ENCODE measurements around the gene CEP162.

DNA sequence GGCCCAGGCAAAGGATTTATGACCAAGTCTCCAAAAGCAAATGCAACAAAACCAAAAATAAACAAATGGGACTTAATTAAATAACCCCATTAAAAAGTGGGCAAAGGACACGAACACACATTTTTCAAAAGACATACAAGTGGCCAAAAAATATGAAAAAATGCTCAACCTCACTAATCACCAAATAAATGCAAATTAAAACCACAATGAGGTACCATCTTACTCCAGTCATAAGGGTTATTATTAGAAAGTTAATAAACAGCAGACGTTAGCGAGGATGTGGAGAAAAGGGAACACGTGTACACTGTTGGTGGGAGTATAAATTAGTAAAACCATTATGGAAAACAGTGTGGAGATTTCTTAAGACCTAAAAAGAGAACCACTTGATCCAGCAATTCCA is 71.1 kb downstream of the CEP162 start:
- TF ChIP-seq, protein P1, sequence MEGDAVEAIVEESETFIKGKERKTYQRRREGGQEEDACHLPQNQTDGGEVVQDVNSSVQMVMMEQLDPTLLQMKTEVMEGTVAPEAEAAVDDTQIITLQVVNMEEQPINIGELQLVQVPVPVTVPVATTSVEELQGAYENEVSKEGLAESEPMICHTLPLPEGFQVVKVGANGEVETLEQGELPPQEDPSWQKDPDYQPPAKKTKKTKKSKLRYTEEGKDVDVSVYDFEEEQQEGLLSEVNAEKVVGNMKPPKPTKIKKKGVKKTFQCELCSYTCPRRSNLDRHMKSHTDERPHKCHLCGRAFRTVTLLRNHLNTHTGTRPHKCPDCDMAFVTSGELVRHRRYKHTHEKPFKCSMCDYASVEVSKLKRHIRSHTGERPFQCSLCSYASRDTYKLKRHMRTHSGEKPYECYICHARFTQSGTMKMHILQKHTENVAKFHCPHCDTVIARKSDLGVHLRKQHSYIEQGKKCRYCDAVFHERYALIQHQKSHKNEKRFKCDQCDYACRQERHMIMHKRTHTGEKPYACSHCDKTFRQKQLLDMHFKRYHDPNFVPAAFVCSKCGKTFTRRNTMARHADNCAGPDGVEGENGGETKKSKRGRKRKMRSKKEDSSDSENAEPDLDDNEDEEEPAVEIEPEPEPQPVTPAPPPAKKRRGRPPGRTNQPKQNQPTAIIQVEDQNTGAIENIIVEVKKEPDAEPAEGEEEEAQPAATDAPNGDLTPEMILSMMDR (IDR thresholded peaks at IDR 0.05; ENCODE audit: low read depth, low read length, poor library complexity, severe bottlenecking): no peak
- no peak for TF ChIP-seq EZH2phosphoT487 (IDR thresholded peaks at IDR 0.05; ENCODE audit: borderline replicate concordance, low read length)
